ENCODE data around the gene PLCXD1. TPM values are rescaled to one million over a fixed set of nuclear protein-coding genes. Genes with fewer than 3 reads are reported as not detected.
"Not testable (repeated sequence)": the region's sequence is repeated elsewhere in the genome, so short reads cannot be mapped to it uniquely, and the experiment has no call there.

PLCXD1 gene
- total RNA-seq, 1 donor from 2014 or later = 10.6 TPM

DNA sequence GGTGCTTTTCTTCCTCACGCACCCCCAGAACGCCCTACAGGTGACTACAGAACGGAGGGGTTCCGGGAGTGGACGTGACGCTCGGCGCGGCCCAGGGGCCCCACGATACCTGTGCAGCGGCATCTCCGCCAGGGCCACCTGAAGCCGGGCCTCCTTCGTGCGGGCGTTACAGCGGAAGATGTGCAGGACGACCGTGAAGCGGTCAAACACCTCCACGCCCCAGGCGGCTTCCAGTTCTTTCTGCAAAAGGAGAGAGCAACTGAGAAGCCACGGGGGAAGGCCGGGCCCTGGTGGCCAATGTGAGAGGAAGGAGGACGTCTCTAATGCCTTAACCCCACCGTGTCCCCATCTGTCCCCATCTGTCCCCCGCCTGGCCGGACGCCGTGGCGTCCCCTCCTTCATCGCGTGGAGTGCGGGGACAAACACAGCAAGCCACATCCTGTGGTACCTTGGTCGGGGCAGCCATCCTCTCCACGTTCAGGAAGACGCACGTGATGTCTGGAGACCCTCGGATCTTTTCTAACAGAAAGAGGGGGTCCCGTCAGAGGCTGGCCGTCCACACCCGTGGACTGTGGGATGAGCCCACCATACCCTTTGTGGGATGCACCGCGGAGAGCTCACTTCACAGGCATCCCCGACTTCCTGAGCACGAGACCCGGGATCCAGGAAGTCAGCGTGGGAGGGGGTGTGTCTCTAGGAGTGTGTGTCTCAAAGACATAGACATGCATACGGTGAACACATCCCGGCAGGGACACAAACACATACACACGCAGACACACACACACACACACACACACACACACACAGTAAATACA, 33.8 kb downstream of the PLCXD1 start:
- DNase-seq (ENCODE audit: extremely low read depth, low read depth, low spot score) = no peak

DNA sequence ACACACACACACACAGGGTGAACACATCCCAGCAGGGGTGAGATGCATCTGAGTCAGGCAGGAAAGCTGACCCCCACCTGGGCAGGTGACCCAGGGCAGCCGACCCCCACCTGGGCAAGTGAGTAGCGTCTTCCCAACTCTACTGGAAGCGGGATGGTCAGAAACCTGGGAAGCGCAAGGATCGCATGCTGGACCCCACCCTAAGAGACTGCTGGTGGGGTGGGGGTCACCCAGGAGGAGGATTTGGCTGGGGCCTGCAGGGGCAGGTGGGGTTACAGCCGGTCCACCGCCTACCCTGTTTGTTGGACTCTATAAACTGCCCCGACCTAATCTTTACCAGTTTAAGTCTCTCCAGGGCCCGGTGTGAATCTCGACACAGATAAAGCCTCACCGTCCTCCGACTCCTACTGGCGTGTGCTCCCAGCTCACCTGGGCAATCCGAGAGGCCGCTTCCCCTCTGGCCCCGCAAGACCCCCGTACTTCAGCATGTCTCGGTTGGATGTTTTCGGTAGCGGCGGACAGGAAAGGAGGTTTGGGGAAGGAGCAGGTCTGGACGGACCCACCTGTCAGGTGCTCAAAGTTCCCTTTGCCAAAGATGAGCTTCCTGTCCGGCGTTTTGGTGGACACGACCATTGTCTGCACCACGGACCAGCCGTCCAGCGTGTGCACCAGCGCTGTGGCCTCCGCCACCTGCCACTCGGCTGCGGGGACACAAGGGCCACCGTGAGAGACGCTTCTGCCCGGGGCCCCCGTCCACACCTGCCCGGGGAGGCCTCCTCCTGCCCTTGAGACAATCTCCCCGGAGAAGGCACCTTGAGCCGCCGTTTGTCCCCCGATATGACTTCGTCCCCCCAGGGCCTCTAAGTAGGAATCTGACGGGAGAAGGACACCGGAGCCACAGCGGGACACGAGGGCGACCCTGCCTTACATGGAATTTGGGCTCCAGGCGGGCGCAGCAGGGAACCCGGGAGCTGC, 35.5 kb downstream of the PLCXD1 start:
- DNase-seq (ENCODE audit: extremely low read depth, low read depth, low spot score) = no peak

DNA sequence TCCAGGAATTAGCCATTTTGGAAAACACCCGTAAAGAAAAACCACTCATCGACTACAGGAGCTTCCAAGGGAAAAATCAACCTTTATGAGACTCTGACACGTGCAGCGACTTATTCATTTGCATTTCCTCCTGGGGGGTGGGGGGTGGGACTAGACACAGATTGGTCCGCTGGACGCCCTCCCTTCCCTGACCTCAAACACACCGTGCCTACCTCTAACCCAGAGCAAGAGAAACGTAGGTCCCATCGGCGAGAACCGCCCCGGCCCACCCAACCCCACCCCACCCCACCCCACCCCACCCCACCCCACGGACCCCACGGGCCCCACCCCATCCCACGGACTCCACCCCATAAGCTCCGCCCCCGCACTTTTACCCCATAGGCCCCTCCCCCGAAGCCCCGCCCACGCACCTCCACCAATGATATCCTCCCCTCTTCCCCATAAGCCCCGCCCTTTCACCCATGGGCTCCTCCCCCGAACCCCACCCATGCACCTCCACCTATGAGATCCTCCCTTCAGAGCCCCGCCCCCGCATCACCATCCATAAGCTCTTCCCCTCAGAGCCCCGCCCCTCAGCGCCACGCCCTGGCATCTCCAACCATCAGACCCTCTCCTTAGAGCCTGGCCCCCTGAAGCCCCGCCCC, 36.4 kb downstream of the PLCXD1 start:
- DNase-seq (ENCODE audit: extremely low read depth, low read depth, low spot score) = peak; percentile 20

DNA sequence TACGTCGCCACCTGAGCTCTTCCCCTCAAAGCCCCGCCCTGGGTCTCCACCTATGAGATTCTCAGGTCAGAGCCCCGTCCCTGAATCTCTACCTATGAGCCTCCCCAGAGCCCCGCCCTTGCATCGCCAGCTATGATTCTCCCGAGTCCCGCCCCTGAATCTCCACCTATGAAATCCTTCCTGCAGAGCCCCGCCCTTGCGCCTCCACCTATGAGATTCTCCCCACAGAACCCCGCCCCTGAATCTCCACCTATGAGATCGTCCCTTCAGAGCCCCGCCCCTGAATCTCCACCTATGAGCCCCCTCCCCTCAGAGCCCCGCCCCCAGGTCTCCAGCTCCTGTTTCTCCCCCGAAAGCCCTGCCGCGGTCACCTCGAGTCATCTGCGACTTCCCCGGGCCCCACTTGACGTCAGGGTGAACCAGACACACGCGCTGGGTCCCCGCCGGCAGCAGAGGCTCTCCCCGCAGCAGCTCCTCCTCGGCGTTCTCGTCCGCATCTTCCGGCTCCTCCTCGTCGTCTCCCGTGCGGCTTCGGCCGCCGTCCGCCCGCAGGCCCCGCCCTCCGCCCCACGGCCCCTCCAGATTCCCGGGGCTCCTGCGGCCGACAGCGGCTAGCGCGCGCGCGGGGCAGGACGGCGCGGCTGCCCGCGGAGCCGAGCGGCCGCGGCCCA, 37.0 kb downstream of the PLCXD1 start:
- peak; percentile 93 for DNase-seq (ENCODE audit: extremely low read depth, low read depth, low spot score)

DNA sequence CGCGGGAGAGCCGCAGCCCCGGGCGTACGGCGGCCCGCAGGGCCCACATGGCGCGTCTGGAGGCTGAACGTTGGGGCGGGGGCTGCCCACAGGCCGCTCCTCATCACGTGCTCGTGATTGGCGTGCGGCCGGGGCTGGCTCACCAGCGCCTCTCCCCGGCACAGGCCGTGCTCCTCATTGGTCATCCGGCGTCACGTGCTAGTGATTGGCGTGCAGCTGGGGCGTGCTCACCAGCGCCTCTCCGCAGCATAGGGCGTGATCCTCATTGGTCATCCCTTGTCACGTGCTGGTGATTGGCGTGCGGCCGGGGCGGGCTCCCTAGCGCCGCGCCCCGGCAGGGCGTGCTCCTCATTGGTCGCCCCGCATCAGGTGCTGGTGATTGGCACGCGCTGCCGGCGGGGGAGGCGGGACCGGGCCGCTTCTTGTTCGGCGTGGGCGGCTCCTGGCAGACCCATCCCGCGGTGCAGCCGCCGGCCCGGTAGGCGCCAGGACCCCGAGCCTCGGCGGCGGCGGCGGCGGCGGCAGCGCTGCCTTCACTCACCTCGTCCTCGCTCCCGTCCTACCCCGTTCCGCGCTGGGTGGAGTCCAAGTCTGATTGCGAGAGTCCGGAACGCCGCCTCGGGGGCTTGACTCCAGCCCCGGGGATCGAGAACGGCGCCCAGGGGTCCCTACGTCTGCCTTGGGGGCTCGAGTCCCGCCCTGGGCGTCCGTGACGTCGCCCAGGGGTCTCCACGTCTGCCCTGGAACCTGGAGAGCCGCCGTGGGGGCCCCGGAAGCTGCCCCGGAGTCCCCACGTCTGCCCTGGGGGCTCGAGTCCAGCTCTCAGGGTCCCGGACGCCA, 37.8 kb downstream of the PLCXD1 start, which contains the start of gene GTPBP6:
Gene GTPBP6 (minus strand): TSS at position 58 of the 840 bp plus-strand sequence. CDS start 9 bp downstream, at position 49.
- DNase-seq (ENCODE audit: extremely low read depth, low read depth, low spot score) = peak; percentile 91

DNA sequence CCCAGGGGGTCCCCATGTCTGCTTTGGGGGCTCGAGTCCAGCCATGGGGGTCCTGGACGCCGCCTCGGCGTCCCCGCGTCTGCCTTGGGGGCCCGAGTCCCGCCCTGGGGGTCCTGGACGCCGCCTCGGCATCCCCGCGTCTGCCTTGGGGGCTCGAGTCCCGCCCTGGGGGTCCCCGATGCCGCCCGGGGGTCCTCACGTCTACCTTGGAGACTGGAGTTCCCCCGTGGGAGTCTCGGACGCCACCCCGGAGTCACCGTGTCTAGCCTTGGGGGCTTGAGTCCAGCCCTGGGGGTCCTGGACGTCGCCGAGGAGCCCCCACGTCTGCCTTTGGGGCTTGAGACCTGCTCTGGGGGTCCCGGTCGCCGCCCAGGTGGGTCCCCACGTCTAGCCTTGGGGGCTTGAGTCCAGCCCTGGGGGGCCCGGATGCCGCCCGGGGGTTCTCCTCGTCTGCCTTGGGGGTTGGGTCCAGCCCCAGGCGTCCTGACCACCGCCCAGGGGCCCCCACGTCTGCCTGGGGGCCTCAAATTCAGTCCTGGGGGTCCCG, 38.5 kb downstream of the PLCXD1 start:
- DNase-seq (ENCODE audit: extremely low read depth, low read depth, low spot score) = no peak

DNA sequence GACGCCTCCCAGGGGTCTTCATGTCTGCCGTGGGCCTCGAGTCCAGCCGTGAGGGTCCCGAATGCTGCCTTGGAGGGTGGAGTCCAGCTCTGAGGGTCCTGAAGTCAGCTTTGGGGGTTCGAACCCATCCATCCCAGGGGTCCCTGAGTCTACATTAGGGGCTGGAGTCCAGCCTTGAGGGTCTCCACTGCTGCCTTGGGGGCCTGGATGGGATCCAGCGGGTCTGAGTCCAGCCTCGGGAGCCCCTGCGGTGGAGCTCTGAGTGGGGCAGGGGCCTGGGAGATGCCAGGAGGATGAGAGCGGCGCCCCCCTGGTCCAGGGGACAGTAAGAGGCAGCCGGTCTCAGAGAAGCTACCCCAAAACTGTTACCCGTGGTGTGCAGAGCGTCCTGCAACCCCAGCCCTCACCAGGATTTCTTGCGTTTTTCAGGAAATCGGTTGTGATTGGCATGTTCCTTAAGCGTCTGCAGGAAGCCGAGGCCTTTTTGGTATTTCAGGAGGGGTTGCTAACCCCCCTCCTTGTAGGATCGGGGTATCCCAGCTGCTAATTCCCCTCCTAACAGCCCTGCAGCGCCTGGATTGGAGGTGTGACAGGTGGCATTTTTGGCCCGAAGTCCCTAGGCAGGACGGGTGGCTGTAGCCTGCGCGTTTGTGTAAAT, 39.1 kb downstream of the PLCXD1 start:
- DNase-seq (ENCODE audit: extremely low read depth, low read depth, low spot score) = no peak

DNA sequence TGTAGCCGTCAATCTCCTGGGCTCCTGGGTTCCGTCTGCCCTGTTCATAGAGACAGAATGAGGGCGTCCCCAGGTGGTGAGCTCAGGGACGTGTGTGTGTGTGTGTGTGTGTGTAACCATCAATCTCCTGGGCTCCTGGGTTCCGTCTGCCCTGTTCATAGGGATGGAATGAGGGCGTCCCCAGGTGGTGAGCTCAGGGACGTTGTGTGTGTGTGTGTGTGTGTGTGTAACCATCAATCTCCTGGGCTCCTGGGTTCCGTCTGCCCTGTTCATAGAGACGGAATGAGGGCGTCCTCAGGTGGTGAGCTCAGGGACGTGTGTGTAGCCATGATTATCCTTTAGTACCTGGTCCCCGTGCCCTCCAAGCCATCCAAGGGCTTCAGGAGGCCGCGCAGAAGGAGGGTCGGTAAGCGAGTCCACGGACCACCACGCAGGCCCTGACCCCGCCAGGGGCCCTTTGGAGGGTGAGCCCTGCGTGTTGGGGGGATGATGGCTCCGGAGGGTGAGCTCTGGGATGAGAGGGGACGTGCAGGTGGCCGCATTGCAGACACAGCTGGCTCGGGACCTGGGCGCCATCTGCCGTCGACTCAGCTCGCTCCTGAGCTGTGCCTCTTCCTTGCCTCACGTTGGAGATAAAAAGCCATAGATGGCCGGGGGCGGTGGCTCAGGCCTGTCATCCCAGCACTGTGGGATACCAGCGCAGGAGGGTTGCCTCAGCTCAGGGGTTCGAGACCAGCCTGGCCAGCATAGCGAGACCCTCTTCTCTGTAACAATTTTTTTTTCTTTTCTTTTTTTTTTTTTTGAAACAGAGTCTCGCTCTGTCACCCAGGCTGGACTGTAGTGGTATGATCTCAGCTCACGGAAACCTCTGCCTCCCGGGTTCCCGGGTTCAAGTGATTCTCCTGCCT, 42.8 kb downstream of the PLCXD1 start:
- no peak for DNase-seq (ENCODE audit: extremely low read depth, low read depth, low spot score)

DNA sequence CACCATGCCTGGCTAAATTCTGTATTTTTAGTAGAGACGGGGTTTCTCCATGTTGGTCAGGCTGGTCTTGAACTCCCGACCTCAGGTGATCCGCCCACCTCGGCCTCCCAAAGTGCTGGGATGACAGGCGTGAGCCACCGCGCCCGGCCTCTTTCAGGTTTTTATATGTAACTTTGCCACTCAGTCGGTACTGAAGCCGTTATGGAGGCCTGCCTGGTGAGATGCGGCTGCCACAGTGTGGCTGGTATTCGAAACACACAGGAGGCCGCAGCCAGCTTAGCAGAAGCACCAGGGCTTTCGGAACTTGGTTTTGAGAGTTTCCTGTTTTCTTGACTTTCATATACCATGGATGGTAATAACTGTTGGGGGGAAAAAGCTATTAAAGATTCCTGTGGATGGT, 43.5 kb downstream of the PLCXD1 start:
- not testable (repeated sequence) for DNase-seq (ENCODE audit: extremely low read depth, low read depth, low spot score)

DNA sequence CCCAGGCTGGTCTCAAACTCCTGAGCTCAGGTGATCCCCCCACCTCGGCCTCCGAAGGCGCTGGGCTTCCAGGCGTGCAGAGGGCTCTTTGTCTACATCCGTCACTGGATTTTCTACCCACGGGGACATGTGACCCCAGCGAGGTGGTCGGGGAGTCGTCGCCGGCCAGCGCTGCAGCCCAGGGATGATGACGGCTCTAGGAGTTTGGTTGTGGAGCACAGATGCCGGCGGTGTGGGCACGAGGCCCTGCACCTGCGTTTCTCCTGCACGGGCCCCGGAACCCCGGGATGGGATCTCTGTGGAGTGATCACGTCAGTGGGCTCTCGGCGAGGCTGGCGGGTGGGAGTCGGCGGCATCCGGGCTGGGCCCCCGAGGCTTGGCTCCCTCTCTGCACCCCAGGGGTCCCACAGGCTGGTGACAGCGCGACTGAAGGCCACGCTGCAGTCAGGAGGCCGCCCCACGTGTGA, 46.5 kb downstream of the PLCXD1 start:
- DNase-seq (ENCODE audit: extremely low read depth, low read depth, low spot score) = no peak

DNA sequence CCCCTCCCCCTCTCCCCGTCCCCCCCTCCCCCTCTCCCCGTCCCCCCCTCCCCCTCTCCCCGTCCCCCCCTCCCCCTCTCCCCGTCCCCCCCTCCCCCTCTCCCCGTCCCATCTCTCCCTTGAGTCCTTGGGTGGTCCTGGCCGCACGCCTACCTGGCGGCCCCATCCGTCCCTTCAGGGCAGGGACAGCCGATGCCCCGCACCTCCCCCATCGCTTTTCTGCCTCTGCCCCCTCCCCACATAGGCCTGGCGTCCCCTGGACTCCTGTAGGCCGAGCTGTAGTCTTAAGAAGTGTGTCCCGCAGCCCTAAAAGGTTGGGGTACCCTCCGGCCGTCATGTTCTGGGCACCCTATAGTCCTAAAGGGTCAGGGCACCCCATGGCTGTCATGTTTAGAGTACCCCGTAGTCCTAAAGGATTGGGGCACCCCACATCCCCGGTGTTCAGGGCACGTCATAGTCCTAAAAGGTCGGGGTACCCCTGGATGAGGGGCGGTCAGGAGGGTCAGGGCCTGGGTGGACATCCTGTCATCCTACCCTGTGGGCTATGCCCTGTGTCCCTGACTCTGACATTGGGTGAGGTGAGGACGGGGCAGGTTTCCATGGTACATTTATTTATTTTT, 48.2 kb downstream of the PLCXD1 start:
- no peak for DNase-seq (ENCODE audit: extremely low read depth, low read depth, low spot score)

DNA sequence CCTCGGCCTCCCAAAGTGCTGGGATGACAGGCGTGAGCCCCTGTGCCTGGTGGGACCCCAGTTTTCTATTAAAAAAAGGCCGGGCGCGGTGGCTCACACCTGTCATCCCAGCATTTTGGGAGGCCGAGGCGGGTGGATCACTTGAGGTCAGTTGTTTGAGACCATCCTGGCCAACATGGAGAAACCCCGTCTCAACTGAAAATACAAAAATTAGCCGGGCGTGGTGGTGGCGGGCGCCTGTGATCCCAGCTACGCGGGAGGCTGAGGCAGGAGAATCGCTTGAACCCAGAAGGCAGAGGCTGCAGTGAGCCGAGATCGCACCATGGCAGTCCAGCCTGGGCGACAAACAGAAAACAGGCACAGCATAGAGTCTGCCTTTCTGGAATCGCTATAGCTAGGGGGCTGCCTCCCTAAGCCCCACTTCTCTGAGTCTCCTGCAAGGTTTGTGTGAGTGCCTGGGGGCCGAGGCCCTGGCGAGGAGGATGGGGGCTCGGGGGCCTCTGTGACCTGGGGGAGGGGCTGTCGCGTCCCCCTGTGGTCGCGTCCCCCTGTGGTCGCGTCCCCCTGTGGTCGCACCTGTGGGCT, 49.1 kb downstream of the PLCXD1 start:
- not testable (repeated sequence) for DNase-seq (ENCODE audit: extremely low read depth, low read depth, low spot score)

DNA sequence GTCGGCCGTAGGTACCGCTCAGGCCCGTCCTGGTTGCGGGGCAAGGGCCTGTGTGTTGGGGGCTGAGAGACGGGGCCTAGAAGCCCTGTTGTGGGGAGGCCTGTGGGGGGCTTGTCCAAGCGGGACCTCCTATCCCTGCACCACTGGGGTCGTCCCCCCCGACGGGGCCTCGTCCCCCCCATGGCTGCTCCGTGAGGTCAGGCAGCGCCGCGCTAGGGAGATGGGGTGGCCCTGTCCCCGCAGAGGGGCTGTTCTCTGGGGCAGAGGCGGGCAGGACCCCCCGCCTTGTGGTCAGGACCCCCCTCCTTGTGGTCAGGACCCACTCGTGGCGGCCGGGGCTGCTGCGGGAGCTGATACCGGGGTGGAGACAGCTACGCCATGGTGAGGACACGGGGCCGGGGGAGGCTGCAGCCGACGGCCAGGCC, 49.6 kb downstream of the PLCXD1 start:
- DNase-seq (ENCODE audit: extremely low read depth, low read depth, low spot score) = no peak

DNA sequence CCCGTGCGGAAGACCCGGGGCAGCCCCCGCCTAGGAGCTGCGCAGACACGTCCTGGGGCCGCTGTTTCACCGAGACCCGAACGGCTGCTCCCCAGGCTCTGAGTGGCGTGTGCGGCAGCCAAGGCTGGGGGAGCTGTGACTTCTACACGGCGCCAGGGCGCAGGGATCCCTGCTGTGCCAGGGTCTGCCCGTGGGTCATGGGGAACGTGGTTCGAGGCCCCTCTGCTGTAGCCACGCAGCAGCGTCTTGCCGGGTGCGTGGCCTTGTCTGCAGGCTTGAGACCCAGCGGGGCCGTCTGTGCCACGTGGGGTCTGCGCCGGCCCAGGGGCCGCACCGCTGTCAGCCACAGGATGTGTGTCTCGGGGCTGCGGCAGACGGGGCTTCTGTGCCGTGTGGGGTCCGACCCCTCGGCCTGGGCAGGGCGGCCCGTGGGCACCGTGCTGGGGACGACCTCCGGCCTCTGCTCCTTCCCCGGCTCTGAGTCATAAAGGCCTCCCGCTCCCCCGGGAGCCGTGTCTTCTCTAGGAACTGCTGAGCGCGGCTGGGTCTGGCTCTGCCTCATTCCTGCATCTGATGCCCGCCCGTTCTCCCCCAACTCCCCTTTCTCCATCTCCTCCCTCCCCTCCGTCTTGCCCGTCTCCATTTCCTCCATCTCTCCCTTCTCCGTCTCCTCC, 50.1 kb downstream of the PLCXD1 start:
- DNase-seq (ENCODE audit: extremely low read depth, low read depth, low spot score) = no peak

DNA sequence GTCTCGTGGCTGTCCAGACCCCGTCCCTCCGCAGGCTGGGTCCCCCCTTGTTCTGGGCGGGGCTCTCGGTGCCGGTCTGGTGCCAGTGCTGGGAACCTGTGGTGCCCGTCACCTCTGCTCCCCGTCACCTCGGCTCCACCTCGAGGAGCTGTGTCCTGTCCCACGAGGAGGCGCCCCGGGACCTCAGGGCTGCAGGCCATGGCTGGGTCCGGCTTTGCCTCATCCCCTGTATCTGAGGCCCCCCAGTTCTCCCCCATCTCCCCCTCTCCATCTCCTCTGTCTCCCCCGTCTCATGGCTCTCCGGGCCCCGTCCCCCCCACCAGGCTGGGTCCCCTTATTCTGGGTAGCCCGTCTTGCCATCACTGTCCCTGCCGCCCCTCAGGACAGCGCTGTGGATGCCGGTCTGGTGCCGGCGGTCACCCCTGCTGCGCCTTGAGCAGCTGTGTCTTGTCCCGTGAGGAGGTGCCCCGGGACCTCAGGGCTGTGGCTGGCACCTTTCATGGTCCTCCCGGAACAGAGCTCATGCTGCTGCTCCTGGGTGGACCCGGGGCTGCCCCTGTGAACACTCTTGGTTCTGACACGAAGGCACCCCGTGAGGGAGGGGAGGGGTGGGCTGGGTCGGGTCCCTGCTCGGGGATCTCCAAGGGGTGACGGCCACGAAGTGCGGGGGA, 50.8 kb downstream of the PLCXD1 start:
- no peak for DNase-seq (ENCODE audit: extremely low read depth, low read depth, low spot score)

DNA sequence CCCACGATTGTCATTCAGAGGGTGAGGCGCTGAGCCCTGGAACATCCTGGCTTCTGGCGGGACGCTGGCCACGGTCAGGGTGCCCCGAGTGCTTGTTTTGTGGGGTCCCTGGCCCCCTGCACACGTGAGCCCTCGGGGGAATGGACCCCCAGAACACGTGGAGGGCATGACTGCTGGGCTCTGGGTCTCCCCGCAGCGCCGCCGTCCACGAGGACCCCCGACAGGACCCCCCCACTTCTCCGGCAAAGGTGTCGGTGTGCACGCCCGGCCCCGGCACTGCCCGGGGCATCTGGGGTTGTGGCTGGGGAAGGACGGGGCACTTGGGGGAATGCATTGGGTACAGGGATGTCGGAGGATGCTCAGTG, 51.3 kb downstream of the PLCXD1 start:
- DNase-seq (ENCODE audit: extremely low read depth, low read depth, low spot score) = no peak

Measured in glomerular endothelial cell (primary cell).